HG03064 (cell line): ENCODE data around the gene TBXT.
A peak's percentile ranks its signal among the peaks of the same experiment; 100 is the strongest.
"Not testable (repeated sequence)": the region's sequence is repeated elsewhere in the genome, so short reads cannot be mapped to it uniquely, and the experiment has no call there.

Source experiments
- ATAC-seq: cut with Tn5 transposase; IDR thresholded peaks from one replicate; pipeline ENCODE4 v1.9.1; 2021; ENCODE audit warnings: low read depth; ENCODE audit not compliant: unreplicated experiment

Gene TBXT

GRCh38 chr6:166167801-166168615 is at the start of gene TBXT:
Gene TBXT, minus strand, starts transcription at chr6:166167851. Its CDS starts 260 bp downstream, at chr6:166167591.
- ATAC-seq, result peak; percentile 50

- ATAC-seq, result no peak
Observed at GRCh38 chr6:166207284-166207561, 39.6 kb upstream of the TBXT start.

- ATAC-seq, result no peak
Observed at GRCh38 chr6:166206510-166207283, 39.0 kb upstream of the TBXT start.

- no peak for ATAC-seq
Observed at GRCh38 chr6:166206066-166206465, 38.4 kb upstream of the TBXT start.

GRCh38 chr6:166204852-166205650 is 37.4 kb upstream of the TBXT start:
- ATAC-seq, result no peak

GRCh38 chr6:166203641-166204222 is 36.1 kb upstream of the TBXT start:
- no peak for ATAC-seq

- no peak for ATAC-seq
Observed at GRCh38 chr6:166203003-166203640, 35.5 kb upstream of the TBXT start.

GRCh38 chr6:166202321-166202733 is 34.7 kb upstream of the TBXT start:
- ATAC-seq, result peak; percentile 66

- ATAC-seq, result peak; percentile 16
Observed at GRCh38 chr6:166201878-166202277, 34.2 kb upstream of the TBXT start.

GRCh38 chr6:166197361-166197760 is 29.7 kb upstream of the TBXT start:
- ATAC-seq, result no peak

- ATAC-seq, result no peak
Observed at GRCh38 chr6:166195860-166196238, 28.2 kb upstream of the TBXT start.

GRCh38 chr6:166194914-166195859 is 27.5 kb upstream of the TBXT start:
- ATAC-seq, result no peak

GRCh38 chr6:166192557-166192956 is 24.9 kb upstream of the TBXT start:
- ATAC-seq, result no peak

GRCh38 chr6:166192136-166192535 is 24.5 kb upstream of the TBXT start:
- ATAC-seq, result no peak

GRCh38 chr6:166179704-166180103 is 12.1 kb upstream of the TBXT start:
- ATAC-seq, result no peak

GRCh38 chr6:166176106-166176505 is 8.5 kb upstream of the TBXT start:
- no peak for ATAC-seq

GRCh38 chr6:166175093-166175492 is 7.4 kb upstream of the TBXT start:
- not testable (repeated sequence) for ATAC-seq

- peak; percentile 56 for ATAC-seq
Observed at GRCh38 chr6:166174031-166174430, 6.4 kb upstream of the TBXT start.

GRCh38 chr6:166173281-166173951 is 5.8 kb upstream of the TBXT start:
- no peak for ATAC-seq
